Panc1 (cell line): ENCODE data around the gene SGPL1.

ENCODE experiments used
- CTCF ChIP-seq: fragments of 450-650 bp; IDR thresholded peaks from 2 replicates; pipeline ENCODE4 v1.5.1; 2017; ENCODE audit warnings: mild to moderate bottlenecking
- POLR2AphosphoS5 ChIP-seq: IDR thresholded peaks from 2 replicates; pipeline ENCODE4 v1.6.1; 2012; ENCODE audit warnings: mild to moderate bottlenecking, low read depth, low read length, moderate library complexity
- SIN3A ChIP-seq: IDR thresholded peaks from 2 replicates; pipeline ENCODE4 v1.6.1; 2012; ENCODE audit warnings: low read depth, mild to moderate bottlenecking, low read length, moderate library complexity, borderline replicate concordance; ENCODE audit not compliant: insufficient read depth
- TCF7L2 ChIP-seq: IDR thresholded peaks from 2 replicates; pipeline ENCODE4 v1.6.1; 2011; ENCODE audit warnings: mild to moderate bottlenecking, low read depth, low read length, inconsistent platforms

GRCh38 chr10:70776455-70777005 is 39.2 kb upstream of the SGPL1 start:
- TF ChIP-seq CTCF (no peak), SIN3A (no peak), TCF7L2 (no peak), POLR2AphosphoS5 (no peak)
